Measurements from ENCODE around the gene RND2. TPM values are rescaled to one million over a fixed set of nuclear protein-coding genes. Genes with fewer than 3 reads are reported as not detected.
"Not testable (repeated sequence)": the region's sequence is repeated elsewhere in the genome, so short reads cannot be mapped to it uniquely, and the experiment has no call there.

RND2 gene
- polyA plus RNA-seq, 1 donor (not counting 4 experiments of a cell fraction or from before 2014, with no cell fraction given): 0.12 TPM

DNA sequence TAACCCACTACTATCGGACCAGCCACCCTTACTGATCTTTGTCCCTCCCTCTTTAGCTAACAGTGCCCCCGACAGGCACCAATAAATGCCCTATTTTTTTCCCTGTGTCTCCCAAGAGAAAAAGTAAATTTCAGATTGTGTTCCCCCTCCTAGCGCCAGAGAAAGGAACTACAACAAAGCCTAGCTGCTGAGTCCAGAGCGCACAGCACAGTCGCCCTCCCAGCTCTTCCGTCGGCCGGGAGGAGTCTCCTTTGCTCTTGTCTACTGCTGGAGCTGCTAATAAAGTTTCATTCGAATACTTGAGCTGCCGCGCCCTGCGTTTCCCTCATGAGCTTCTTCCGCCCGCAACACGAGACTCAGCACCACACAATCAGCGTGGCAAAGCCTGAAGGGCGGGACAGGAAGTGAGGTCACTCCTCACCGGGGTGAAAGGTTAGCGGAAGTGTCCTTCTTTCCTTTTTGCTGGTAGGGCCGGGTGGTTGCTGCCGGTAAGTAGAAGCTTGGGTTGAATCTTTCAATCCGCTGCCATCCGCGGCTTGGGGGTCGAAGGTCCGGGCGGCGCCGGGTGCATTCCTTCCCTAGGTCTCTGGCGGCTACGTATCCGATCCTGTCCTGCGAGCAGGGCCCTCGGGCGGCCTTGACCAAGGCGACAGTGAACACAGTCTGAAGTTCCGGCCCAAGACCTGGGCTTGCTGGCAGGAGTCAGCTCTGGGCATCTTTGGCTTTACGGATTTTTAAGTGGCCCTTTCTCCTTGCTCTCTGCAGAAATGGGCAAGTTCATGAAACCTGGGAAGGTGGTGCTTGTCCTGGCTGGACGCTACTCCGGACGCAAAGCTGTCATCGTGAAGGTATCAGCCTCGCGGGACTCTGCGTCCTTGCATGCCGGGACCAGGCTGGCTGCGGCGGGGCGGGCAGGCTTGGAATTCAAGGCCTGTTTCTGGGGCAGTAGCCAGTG is 26.8 kb upstream of the RND2 start, which contains the start of gene RPL27:
TSS of gene RPL27 (plus strand) at position 436 of the 955 bp plus-strand sequence. CDS start at position 768, 332 bp downstream.
- DNase-seq (ENCODE audit: low read depth, low spot score): peak; percentile 99
- dilution Hi-C loops (cut with MboI; ENCODE audit: extremely low pct_ligation_motif_present, low sequenced_read_pairs): no loop called here

GRCh38 chr17:42999003-42999525 is 26.0 kb upstream of the RND2 start:
- Histone ChIP-seq H3K4me3 (ENCODE audit: control insufficient read depth in 2 of 3, extremely low read depth in 1 of 3, insufficient read depth in 2 of 3, low read depth in 1 of 3, low read length in 3 of 3) (peak overlapping the region; percentile 79 to 98 (median 93)), H2AFZ (ENCODE audit: control insufficient read depth, low read length) (no peak overlapping the region), H3K79me2 (ENCODE audit: control insufficient read depth, insufficient read depth, low read length) (peaks cover 27% of the 10 kb centered on the region), H3K4me2 (ENCODE audit: control insufficient read depth, extremely low read depth, insufficient read depth, low read depth, low read length) (peak overlapping the region; percentile 86), H3K27ac (ENCODE audit: control insufficient read depth, insufficient read depth, low read length) (peak overlapping the region; percentile 94), H3K9me3 (ENCODE audit: control insufficient read depth, low read depth, low read length) (no peaks in the 10 kb centered on the region), H3K27me3 (ENCODE audit: control insufficient read depth, extremely low read depth, insufficient read depth, low read length) (no peaks in the 10 kb centered on the region), H3K9me1 (ENCODE audit: control insufficient read depth, extremely low read depth, insufficient read depth, low read length) (no peaks in the 10 kb centered on the region), H3K4me1 (ENCODE audit: control insufficient read depth, extremely low read depth, insufficient read depth, low read length) (peaks cover 32% of the 10 kb centered on the region), H3K36me3 (ENCODE audit: control insufficient read depth in 2 of 2, extremely low read depth in 1 of 2, insufficient read depth in 2 of 2, low read length in 2 of 2) (peaks cover 26 to 41% of the 10 kb centered on the region in 2 experiments), H4K20me1 (ENCODE audit: control insufficient read depth, extremely low read depth, insufficient read depth, low read length) (peaks cover 4% of the 10 kb centered on the region), H3K9ac (ENCODE audit: control insufficient read depth, extremely low read depth, insufficient read depth, low read length) (peak overlapping the region; percentile 99)
- DNase-seq (ENCODE audit: low read depth, low spot score) (no peak), FAIRE-seq (no peak)
- TF ChIP-seq, protein P1, sequence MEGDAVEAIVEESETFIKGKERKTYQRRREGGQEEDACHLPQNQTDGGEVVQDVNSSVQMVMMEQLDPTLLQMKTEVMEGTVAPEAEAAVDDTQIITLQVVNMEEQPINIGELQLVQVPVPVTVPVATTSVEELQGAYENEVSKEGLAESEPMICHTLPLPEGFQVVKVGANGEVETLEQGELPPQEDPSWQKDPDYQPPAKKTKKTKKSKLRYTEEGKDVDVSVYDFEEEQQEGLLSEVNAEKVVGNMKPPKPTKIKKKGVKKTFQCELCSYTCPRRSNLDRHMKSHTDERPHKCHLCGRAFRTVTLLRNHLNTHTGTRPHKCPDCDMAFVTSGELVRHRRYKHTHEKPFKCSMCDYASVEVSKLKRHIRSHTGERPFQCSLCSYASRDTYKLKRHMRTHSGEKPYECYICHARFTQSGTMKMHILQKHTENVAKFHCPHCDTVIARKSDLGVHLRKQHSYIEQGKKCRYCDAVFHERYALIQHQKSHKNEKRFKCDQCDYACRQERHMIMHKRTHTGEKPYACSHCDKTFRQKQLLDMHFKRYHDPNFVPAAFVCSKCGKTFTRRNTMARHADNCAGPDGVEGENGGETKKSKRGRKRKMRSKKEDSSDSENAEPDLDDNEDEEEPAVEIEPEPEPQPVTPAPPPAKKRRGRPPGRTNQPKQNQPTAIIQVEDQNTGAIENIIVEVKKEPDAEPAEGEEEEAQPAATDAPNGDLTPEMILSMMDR (optimal IDR thresholded peaks at IDR 0.05 in 1 of 3, IDR thresholded peaks at IDR 0.05 in 1 of 3, conservative IDR thresholded peaks at IDR 0.05 in 1 of 3; ENCODE audit: extremely low read depth in 1 of 3, insufficient read depth in 2 of 3, low read length in 3 of 3): no peak
- dilution Hi-C loops (cut with MboI; ENCODE audit: extremely low pct_ligation_motif_present, low sequenced_read_pairs): no loop called here

More for the DNA sequence above, 26.8 kb upstream of the RND2 start, which contains the start of gene RPL27:
- Histone ChIP-seq H3K36me3 (ENCODE audit: control insufficient read depth in 2 of 2, extremely low read depth in 1 of 2, insufficient read depth in 2 of 2, low read length in 2 of 2) (peaks cover 22 to 40% of the 10 kb centered on the region in 2 experiments), H3K9me3 (ENCODE audit: control insufficient read depth, low read depth, low read length) (no peaks in the 10 kb centered on the region), H4K20me1 (ENCODE audit: control insufficient read depth, extremely low read depth, insufficient read depth, low read length) (peaks cover under 1% of the 10 kb centered on the region), H3K27me3 (ENCODE audit: control insufficient read depth, extremely low read depth, insufficient read depth, low read length) (no peaks in the 10 kb centered on the region), H3K27ac (ENCODE audit: control insufficient read depth, insufficient read depth, low read length) (peak within 1 kb of the TSS; percentile 94), H3K9me1 (ENCODE audit: control insufficient read depth, extremely low read depth, insufficient read depth, low read length) (no peaks in the 10 kb centered on the region), H3K79me2 (ENCODE audit: control insufficient read depth, insufficient read depth, low read length) (peaks cover 27% of the 10 kb centered on the region), H2AFZ (ENCODE audit: control insufficient read depth, low read length) (peak within 1 kb of the TSS; percentile 54), H3K4me2 (ENCODE audit: control insufficient read depth, extremely low read depth, insufficient read depth, low read depth, low read length) (peak within 1 kb of the TSS; percentile 86), H3K4me3 (ENCODE audit: control insufficient read depth in 2 of 3, extremely low read depth in 1 of 3, insufficient read depth in 2 of 3, low read depth in 1 of 3, low read length in 3 of 3) (peak within 1 kb of the TSS; percentile 79 to 98 (median 93)), H3K9ac (ENCODE audit: control insufficient read depth, extremely low read depth, insufficient read depth, low read length) (peak within 1 kb of the TSS; percentile 99), H3K4me1 (ENCODE audit: control insufficient read depth, extremely low read depth, insufficient read depth, low read length) (peaks cover 26% of the 10 kb centered on the region)
- FAIRE-seq: peak; percentile 92
- no peak for TF ChIP-seq EZH2 (IDR thresholded peaks at IDR 0.05; ENCODE audit: low read length)
- TF ChIP-seq, protein P1 (optimal IDR thresholded peaks at IDR 0.05 in 1 of 3, IDR thresholded peaks at IDR 0.05 in 1 of 3, conservative IDR thresholded peaks at IDR 0.05 in 1 of 3; ENCODE audit: extremely low read depth in 1 of 3, insufficient read depth in 2 of 3, low read length in 3 of 3): peak; percentile 63 to 95 (median 72)

DNA sequence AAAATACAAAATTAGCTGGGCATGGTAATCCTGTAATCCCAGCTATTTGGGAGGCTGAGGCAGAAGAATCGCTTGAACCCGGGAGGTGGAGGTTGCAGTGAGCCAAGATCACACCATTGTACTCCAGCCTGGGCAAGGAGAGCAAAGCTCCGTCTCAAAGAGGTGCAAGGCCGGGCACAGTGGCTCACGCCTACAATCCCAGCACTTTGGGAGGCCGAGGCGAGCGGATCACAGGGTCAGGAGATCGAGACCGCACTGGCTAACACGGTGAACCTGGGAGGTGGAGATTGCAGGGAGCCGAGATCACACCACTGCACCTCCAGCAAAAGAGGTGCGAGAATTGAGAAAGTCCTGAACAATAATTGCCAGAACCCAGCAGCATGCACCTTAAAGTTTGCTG is 24.1 kb upstream of the RND2 start:
- dilution Hi-C loops (cut with MboI; ENCODE audit: extremely low pct_ligation_motif_present, low sequenced_read_pairs); H3K4me2 ChIP-seq (ENCODE audit: control insufficient read depth, extremely low read depth, insufficient read depth, low read depth, low read length): not testable (repeated sequence)

More for the DNA sequence above, 24.1 kb upstream of the RND2 start:
- DNase-seq (ENCODE audit: low read depth, low spot score); H3K9me3 ChIP-seq (ENCODE audit: control insufficient read depth, low read depth, low read length); H2AFZ ChIP-seq (ENCODE audit: control insufficient read depth, low read length); H3K27ac ChIP-seq (ENCODE audit: control insufficient read depth, insufficient read depth, low read length); H3K27me3 ChIP-seq (ENCODE audit: control insufficient read depth, extremely low read depth, insufficient read depth, low read length); H4K20me1 ChIP-seq (ENCODE audit: control insufficient read depth, extremely low read depth, insufficient read depth, low read length); H3K9me1 ChIP-seq (ENCODE audit: control insufficient read depth, extremely low read depth, insufficient read depth, low read length); H3K4me3 ChIP-seq (ENCODE audit: control insufficient read depth in 2 of 3, extremely low read depth in 1 of 3, insufficient read depth in 2 of 3, low read depth in 1 of 3, low read length in 3 of 3); FAIRE-seq: not testable (repeated sequence)
- H3K4me1 ChIP-seq (ENCODE audit: control insufficient read depth, extremely low read depth, insufficient read depth, low read length): peaks cover 32% of the 10 kb centered on the region
- H3K79me2 ChIP-seq (ENCODE audit: control insufficient read depth, insufficient read depth, low read length): peaks cover 27% of the 10 kb centered on the region
- peaks cover 25 to 35% of the 10 kb centered on the region in 2 experiments for H3K36me3 ChIP-seq (ENCODE audit: control insufficient read depth in 2 of 2, extremely low read depth in 1 of 2, insufficient read depth in 2 of 2, low read length in 2 of 2)
- peak overlapping the region; percentile 13 for H3K9ac ChIP-seq (ENCODE audit: control insufficient read depth, extremely low read depth, insufficient read depth, low read length)

All from keratinocyte (primary cell).